ENCODE results near the gene RBP3. TPM values are rescaled to one million over a fixed set of nuclear protein-coding genes. Genes with fewer than 3 reads are reported as not detected.

RBP3 gene
- total and polyA plus RNA-seq, 2 donors (not counting 3 experiments of a cell fraction or from before 2014, with no cell fraction given) = not detected

- no peak for TF ChIP-seq FOS (IDR thresholded peaks at IDR 0.05; ENCODE audit: borderline replicate concordance, insufficient read depth, low read length)
- TF ChIP-seq, protein P1, sequence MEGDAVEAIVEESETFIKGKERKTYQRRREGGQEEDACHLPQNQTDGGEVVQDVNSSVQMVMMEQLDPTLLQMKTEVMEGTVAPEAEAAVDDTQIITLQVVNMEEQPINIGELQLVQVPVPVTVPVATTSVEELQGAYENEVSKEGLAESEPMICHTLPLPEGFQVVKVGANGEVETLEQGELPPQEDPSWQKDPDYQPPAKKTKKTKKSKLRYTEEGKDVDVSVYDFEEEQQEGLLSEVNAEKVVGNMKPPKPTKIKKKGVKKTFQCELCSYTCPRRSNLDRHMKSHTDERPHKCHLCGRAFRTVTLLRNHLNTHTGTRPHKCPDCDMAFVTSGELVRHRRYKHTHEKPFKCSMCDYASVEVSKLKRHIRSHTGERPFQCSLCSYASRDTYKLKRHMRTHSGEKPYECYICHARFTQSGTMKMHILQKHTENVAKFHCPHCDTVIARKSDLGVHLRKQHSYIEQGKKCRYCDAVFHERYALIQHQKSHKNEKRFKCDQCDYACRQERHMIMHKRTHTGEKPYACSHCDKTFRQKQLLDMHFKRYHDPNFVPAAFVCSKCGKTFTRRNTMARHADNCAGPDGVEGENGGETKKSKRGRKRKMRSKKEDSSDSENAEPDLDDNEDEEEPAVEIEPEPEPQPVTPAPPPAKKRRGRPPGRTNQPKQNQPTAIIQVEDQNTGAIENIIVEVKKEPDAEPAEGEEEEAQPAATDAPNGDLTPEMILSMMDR (IDR thresholded peaks at IDR 0.05; ENCODE audit: extremely low read depth in 1 of 2, insufficient read depth in 1 of 2, low read depth in 1 of 2, low read length in 2 of 2) = no peak
- TF ChIP-seq EZH2 (IDR thresholded peaks at IDR 0.05; ENCODE audit: borderline replicate concordance, low read depth, low read length, severe bottlenecking) = no peak
- TF ChIP-seq POLR2A (IDR thresholded peaks at IDR 0.05; ENCODE audit: low read depth, low read length) = no peak
- no peak for TF ChIP-seq POLR2AphosphoS5 (IDR thresholded peaks at IDR 0.05; ENCODE audit: insufficient read depth, low read depth, low read length)
- TF ChIP-seq GATA2 (IDR thresholded peaks at IDR 0.05; ENCODE audit: insufficient read depth, insufficient read length, low read depth, low read length) = no peak
- no peak for TF ChIP-seq MAX (IDR thresholded peaks at IDR 0.05; ENCODE audit: insufficient read depth, insufficient read length)
- no peak for TF ChIP-seq MYC (IDR thresholded peaks at IDR 0.05; ENCODE audit: low read depth, low read length)
- no peak for TF ChIP-seq JUN (IDR thresholded peaks at IDR 0.05; ENCODE audit: borderline replicate concordance, insufficient read depth, insufficient read length, low read depth)
- intact Hi-C loops (cut with micrococcal nuclease) = no loop called here
- no TSS peak for BruUV-seq (replicated peaks)
- ChIA-PET CTCF (interaction anchor here (1.1 kb wide), 2 partner anchors 10 to 11 kb away, joined by 4 read pairs; no protein-coding TSS in a partner anchor), POLR2A (no interaction called here)
- no peaks in the 10 kb centered on the region for H3K36me3 ChIP-seq (ENCODE audit: control insufficient read depth in 2 of 2, extremely low read depth in 1 of 2, insufficient read depth in 2 of 2, low read length in 2 of 2)
- H3K27ac ChIP-seq (ENCODE audit: insufficient read depth, low read depth, low read length) = no peak overlapping the region
- no peaks in the 10 kb centered on the region for H3K79me2 ChIP-seq (ENCODE audit: control insufficient read depth, insufficient read depth, low read length)
- H3K9me3 ChIP-seq (replicated peaks; ENCODE audit: control insufficient read depth, insufficient read depth, low read length) = no peaks in the 10 kb centered on the region
- no peaks in the 10 kb centered on the region for H3K4me1 ChIP-seq (ENCODE audit: control insufficient read depth, extremely low read depth, insufficient read depth, low read length)
- no peak for DNase-seq (ENCODE audit: low read depth, low spot score)
- no peaks in the 10 kb centered on the region for H4K20me1 ChIP-seq (replicated peaks; ENCODE audit: control insufficient read depth, extremely low read depth, insufficient read depth, low read length)
- dilution Hi-C loops (cut with MboI; ENCODE audit: extremely low pct_ligation_motif_present, low sequenced_read_pairs) = no loop called here
- H3K4me2 ChIP-seq (ENCODE audit: insufficient read depth, low read length) = no peak overlapping the region
- FAIRE-seq = no peak
- no peaks in the 10 kb centered on the region for H3K27me3 ChIP-seq (ENCODE audit: control insufficient read depth in 2 of 2, insufficient read depth in 2 of 2, low read length in 2 of 2)
- no peak overlapping the region for H3K9ac ChIP-seq (replicated peaks; ENCODE audit: extremely low read depth, insufficient read depth, low read length)
- no peak overlapping the region for H2AFZ ChIP-seq (ENCODE audit: low read depth, low read length)
- H3K4me3 ChIP-seq (replicated peaks in 1 of 3; ENCODE audit: insufficient read depth in 1 of 3, low read depth in 1 of 3, low read length in 3 of 3) = no peak overlapping the region
- no peaks in the 10 kb centered on the region for H3K9me1 ChIP-seq (replicated peaks; ENCODE audit: control insufficient read depth, extremely low read depth, insufficient read depth, low read length)
Measured at GRCh38 chr10:47350671-47351640, 2.8 kb downstream of the RBP3 start.

All from endothelial cell of umbilical vein (primary cell).